K562 (cell line): ENCODE data around the gene TNNI2. TPM values are rescaled to one million over a fixed set of nuclear protein-coding genes. Genes with fewer than 3 reads are reported as not detected.

Experiments used
- ATAC-seq: fragments of 200-7000 bp; cut with Tn5 transposase; 3 replicates; pipeline ENCODE4 v1.9.1; 2020; ENCODE audit warnings: moderate library complexity
- BruUV-seq: library from RNA; stranded (reverse); fragments of 400-500 nt; replicated peaks from 2 replicates; lab custom pipeline; 2021; lab: Mats Ljungman, UMichigan
- CTCF ChIA-PET: fragments of 300-600 bp; formaldehyde crosslinking; extraction: SDS; loops from one replicate; lab custom pipeline; 2021; ENCODE audit warnings: low intra/inter-chr PET ratio; lab: Yijun Ruan, JAX
- POLR2A ChIA-PET: fragments of 300-600, 350-650 bp; sonication (Branson Sonifier 250); formaldehyde crosslinking; extraction: SDS; loops from one replicate; lab custom pipeline; 2021; ENCODE audit warnings: antibody characterized with exemption, inconsistent platforms; lab: Yijun Ruan, JAX
- DNase-seq, 4 experiments: peaks; one replicate each; pipeline versions ENCODE4 v3.0.0 to v3.0.0-alpha.2; 2011 to 2018; ENCODE audit warnings: low spot score in 3 of 4, mixed read lengths in 3 of 4; ENCODE audit errors: extremely low read depth in 1 of 4
- FAIRE-seq: peaks from 2 replicates; lab custom pipeline; 2011; peaks lifted over from hg19 to GRCh38; lab: Jason Lieb, UNC
- H2AFZ ChIP-seq: 2 replicates; pipeline ENCODE4 v1.6.0; 2011; ENCODE audit warnings: low read depth, low read length, control low read depth, inconsistent platforms
- H3K27ac ChIP-seq: fragments of 200-600 bp; 3 replicates; pipeline ENCODE4 v1.8.0; 2011; ENCODE audit warnings: low read depth, mild to moderate bottlenecking, control low read depth, inconsistent platforms, low read length, moderate library complexity, mixed read lengths; ENCODE audit errors: extremely low read depth
- H3K27me3 ChIP-seq, 2 experiments: fragments of 300-600 bp in 1 of 2; 2 replicates in 1 of 2; 3 replicates in 1 of 2; pipeline versions ENCODE4 v1.6.0 to v1.8.0; 2011; ENCODE audit warnings: inconsistent platforms in 2 of 2, low read length in 2 of 2, mild to moderate bottlenecking in 1 of 2, mixed read lengths in 1 of 2, moderate library complexity in 1 of 2; ENCODE audit not compliant: control insufficient read depth in 2 of 2, insufficient read depth in 2 of 2
- H3K36me3 ChIP-seq: fragments of 300-600 bp; 3 replicates; pipeline ENCODE4 v1.8.0; 2011; ENCODE audit warnings: mild to moderate bottlenecking, low read length, inconsistent platforms; ENCODE audit not compliant: control insufficient read depth, insufficient read depth
- H3K4me1 ChIP-seq, 2 experiments: fragments of 200-600 bp in 1 of 2; replicated peaks in 1 of 2; 2 replicates in 1 of 2; 3 replicates in 1 of 2; pipeline versions ENCODE4 v1.5.1 to v1.8.0; 2011; ENCODE audit warnings: inconsistent platforms in 2 of 2, low read length in 2 of 2, mild to moderate bottlenecking in 1 of 2, mixed read lengths in 1 of 2, moderate library complexity in 1 of 2; ENCODE audit not compliant: control insufficient read depth in 2 of 2, insufficient read depth in 2 of 2
- H3K4me2 ChIP-seq: 2 replicates; pipeline ENCODE4 v1.6.1; 2011; ENCODE audit warnings: low read length, control low read depth, inconsistent platforms, mixed read lengths; ENCODE audit not compliant: insufficient read depth
- H3K4me3 ChIP-seq: fragments of 200-600 bp; sonication (generic), shearing (Covaris generic); 2 replicates; pipeline ENCODE4 v1.5.1; 2016; ENCODE audit warnings: control low read depth, inconsistent platforms
- H3K79me2 ChIP-seq: fragments of 200-600 bp; 3 replicates; pipeline ENCODE4 v1.8.0; 2011; ENCODE audit warnings: low read length, inconsistent platforms; ENCODE audit not compliant: control insufficient read depth, insufficient read depth
- H3K9ac ChIP-seq, 2 experiments: 2 replicates each; pipeline versions ENCODE4 v1.6.0 to v1.6.1; 2011; ENCODE audit warnings: low read depth in 2 of 2, low read length in 2 of 2, control low read depth in 1 of 2, inconsistent platforms in 1 of 2, mild to moderate bottlenecking in 1 of 2, mixed read lengths in 1 of 2; ENCODE audit not compliant: insufficient read depth in 1 of 2
- H3K9me1 ChIP-seq: one replicate; pipeline ENCODE4 v1.6.0; 2011; ENCODE audit warnings: inconsistent platforms, mild to moderate bottlenecking, low read length, moderate library complexity; ENCODE audit not compliant: control insufficient read depth, insufficient read depth
- H3K9me3 ChIP-seq: replicated peaks from 2 replicates; pipeline ENCODE4 v1.5.1; 2011; ENCODE audit warnings: low read depth, low read length, inconsistent platforms; ENCODE audit not compliant: control insufficient read depth, insufficient read depth
- H4K20me1 ChIP-seq: replicated peaks from 2 replicates; pipeline ENCODE4 v1.6.1; 2011; ENCODE audit warnings: low read length, inconsistent platforms, mixed read lengths; ENCODE audit not compliant: control insufficient read depth, insufficient read depth
- MAZ ChIP-seq, 2 experiments: fragments of 450-650 bp in 1 of 2; sonication (generic) in 1 of 2; formaldehyde crosslinking; IDR thresholded peaks in 1 of 2; conservative IDR thresholded peaks in 1 of 2; 2 replicates each; pipeline versions ENCODE4 v1.4.0 to v1.5.0; 2020; ENCODE audit warnings: mild to moderate bottlenecking in 1 of 2, missing genetic modification reagents in 1 of 2
- MTA2 ChIP-seq: fragments of 450-650 bp; IDR thresholded peaks from 2 replicates; pipeline ENCODE4 v1.6.1; 2016; ENCODE audit warnings: low read depth
- NCOR1 ChIP-seq: fragments of 450-650 bp; IDR thresholded peaks from 2 replicates; pipeline ENCODE4 v1.6.1; 2016; ENCODE audit warnings: mild to moderate bottlenecking, moderate library complexity
- SIRT6 ChIP-seq: IDR thresholded peaks from one replicate; pipeline ENCODE4 v1.6.1; 2012; ENCODE audit warnings: low read depth, mild to moderate bottlenecking, control low read depth, inconsistent platforms, low read length, moderate library complexity
- TBP ChIP-seq: optimal IDR thresholded peaks from 2 replicates; pipeline ENCODE3; 2011; ENCODE audit warnings: low read depth, low read length, improper control_type of control experiment
- USF2 ChIP-seq: sonication (generic); formaldehyde crosslinking; IDR thresholded peaks from 2 replicates; pipeline ENCODE4 v1.5.0; 2020; ENCODE audit warnings: missing genetic modification reagents
- ZBTB8A ChIP-seq: fragments of 450-650 bp; IDR thresholded peaks from 2 replicates; pipeline ENCODE4 v1.6.1; 2018; ENCODE audit warnings: mild to moderate bottlenecking, moderate library complexity; ENCODE audit not compliant: partially characterized antibody
- whole genome bisulfite sequencing: fragments of 100-300 bp; shearing (Covaris generic); methylation state at CpG from one replicate; pipeline ENCODE4 v1.1.6; 2016; ENCODE audit warnings: low coverage, mixed read lengths; ENCODE audit not compliant: insufficient coverage; ENCODE audit errors: missing lambda C conversion rate; 5-methylcytosine and 5-hydroxymethylcytosine counted together
- in situ Hi-C: fragments of 300-500 bp; cut with MboI; formaldehyde crosslinking; loops from 4 replicates; pipeline ENCODE4 v1.15.0; 2018; ENCODE audit warnings: inconsistent platforms, mixed read lengths
- intact Hi-C: fragments of 100-400 bp; cut with micrococcal nuclease; formaldehyde crosslinking; loops from 2 replicates; pipeline ENCODE4 v1.14.2; 2022
- polyA plus RNA-seq, 8 experiments: library from polyadenylated mRNA; depleted of rRNA in 4 of 8; stranded (reverse) in 5 of 8; unstranded in 3 of 8; fragments of >200 nt; fragmentation: Nextera tagmentation in 2 of 8; fragmentation: Illumina TruSeq in 1 of 8; extraction: Ambion mirVana in 2 of 8; extraction: Trizol in 1 of 8; gene quantifications; 2 replicates each; pipeline versions ENCODE4 v1.2.1 to v1.2.3, GENCODE V29; 2011 to 2014; ENCODE audit warnings: inconsistent platforms in 1 of 8, missing spikeins in 1 of 8
- total RNA-seq, 7 experiments: library from RNA; depleted of rRNA in 6 of 7; stranded (reverse); fragments of >200 nt in 6 of 7; fragmentation: Illumina TruSeq in 2 of 7; extraction: Trizol in 2 of 7; gene quantifications; 2 replicates each; pipeline versions ENCODE4 v1.2.1 to v1.2.3, GENCODE V29; 2011 to 2021; ENCODE audit warnings: low replicate concordance in 1 of 7
- TF ChIP-seq, protein P1 (sequence below): fragments of 450-650 bp; formaldehyde crosslinking; IDR thresholded peaks from 2 replicates; pipeline ENCODE4 v1.4.0; 2020; ENCODE audit warnings: mild to moderate bottlenecking, moderate library complexity
- TF ChIP-seq, protein P2 (sequence below): fragments of 450-650 bp; IDR thresholded peaks from 2 replicates; pipeline ENCODE4 v1.7.0; 2016; ENCODE audit warnings: borderline replicate concordance

TNNI2 gene
- total and polyA plus RNA-seq, 9 of the 15 experiments (the other 6 are each of a cell fraction or from before 2014, with no cell fraction given), result not detected

DNA sequence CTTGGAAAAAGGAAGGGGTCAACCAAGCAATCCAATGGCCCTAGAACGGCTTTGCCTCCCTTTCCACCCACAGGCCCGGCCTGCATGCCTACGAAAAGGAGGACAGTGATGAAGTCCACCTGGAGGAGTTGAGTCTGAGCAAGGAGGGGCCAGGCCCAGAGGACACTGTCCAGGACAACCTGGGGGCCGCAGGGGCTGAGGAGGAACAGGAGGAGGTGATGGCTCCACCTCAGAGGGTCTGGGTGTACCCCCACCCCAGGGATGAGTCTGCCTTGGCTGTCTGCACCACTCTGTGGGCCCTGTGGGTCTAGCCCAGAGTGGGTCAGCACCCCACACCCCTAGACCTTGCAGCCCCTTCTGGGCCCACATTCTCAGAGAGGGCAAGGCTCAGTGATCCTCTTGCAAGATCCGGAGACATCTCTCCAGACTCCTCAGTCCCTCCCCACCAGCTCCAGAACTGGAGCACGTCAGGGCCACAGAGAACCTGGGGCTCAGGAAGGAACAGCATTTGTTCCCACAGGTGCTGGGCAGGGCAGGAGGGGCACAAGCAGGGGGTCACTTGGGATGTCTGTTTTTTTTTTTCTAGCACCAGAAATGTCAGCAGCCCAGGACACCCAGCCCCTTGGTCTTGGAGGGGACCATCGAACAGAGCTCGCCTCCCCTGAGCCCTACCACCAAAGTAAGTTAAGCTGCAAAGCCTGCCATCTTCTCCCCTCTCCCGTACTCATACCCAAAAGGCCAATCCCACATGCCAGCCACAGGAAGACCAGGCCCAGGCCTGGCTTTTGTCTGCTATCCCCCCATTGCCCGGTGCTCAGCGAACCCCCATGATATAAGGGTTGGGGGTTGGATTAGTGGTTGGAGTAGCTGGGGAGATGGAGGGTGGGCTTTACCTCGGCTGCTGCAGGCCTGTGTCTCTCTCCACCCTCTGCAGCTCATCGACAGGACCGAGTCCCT is 44.8 kb downstream of the TNNI2 start:
- intact Hi-C loops, result loop anchor here (2.0 kb wide), 1 partner anchor 47 kb away; no protein-coding TSS in a partner anchor
- DNase-seq (no peak), FAIRE-seq (no peak), ATAC-seq (no peak)
- Histone ChIP-seq H3K4me1 (peaks cover 0 to 27% of the 10 kb centered on the region in 2 experiments; a peak in 1 of 5 replicates), H3K79me2 (no peaks in the 10 kb centered on the region), H3K9me3 (no peaks in the 10 kb centered on the region), H3K4me2 (no peak overlapping the region), H3K27ac (no peak overlapping the region), H3K36me3 (no peaks in the 10 kb centered on the region), H3K4me3 (no peak overlapping the region), H3K9me1 (no peaks in the 10 kb centered on the region), H3K27me3 (peaks cover 3 to 48% of the 10 kb centered on the region in 2 experiments; a peak in 4 of 5 replicates), H3K9ac (no peak overlapping the region; a peak in 1 of 4 replicates), H2AFZ (no peak overlapping the region), H4K20me1 (peaks cover 7% of the 10 kb centered on the region; the same call in 1 of the 2 replicates)
- WGBS, result 0% methylated on average over 14 of the region's 14 CpGs
- BruUV-seq, result no TSS peak
- CTCF ChIA-PET, result interaction anchor here (0.6 to 6.5 kb wide), 2 partner anchors 52 to 117 kb away, joined by 4 to 93 read pairs; partner anchors contain the start of gene H19
- POLR2A ChIA-PET, result interaction anchor here (0.5 to 0.6 kb wide), 2 partner anchors 59 to 224 kb away, joined by 3 read pairs; no protein-coding TSS in a partner anchor
- in situ Hi-C loops, result loop anchor here (5.0 kb wide), 1 partner anchor 34 kb away; the partner anchor contains the start of gene TNNT3
- TF ChIP-seq MAZ (CRISPR knock-in tag; conservative IDR thresholded peaks at IDR 0.05 in 1 of 2, IDR thresholded peaks at IDR 0.05 in 1 of 2), result no peak
- TF ChIP-seq, protein P1, sequence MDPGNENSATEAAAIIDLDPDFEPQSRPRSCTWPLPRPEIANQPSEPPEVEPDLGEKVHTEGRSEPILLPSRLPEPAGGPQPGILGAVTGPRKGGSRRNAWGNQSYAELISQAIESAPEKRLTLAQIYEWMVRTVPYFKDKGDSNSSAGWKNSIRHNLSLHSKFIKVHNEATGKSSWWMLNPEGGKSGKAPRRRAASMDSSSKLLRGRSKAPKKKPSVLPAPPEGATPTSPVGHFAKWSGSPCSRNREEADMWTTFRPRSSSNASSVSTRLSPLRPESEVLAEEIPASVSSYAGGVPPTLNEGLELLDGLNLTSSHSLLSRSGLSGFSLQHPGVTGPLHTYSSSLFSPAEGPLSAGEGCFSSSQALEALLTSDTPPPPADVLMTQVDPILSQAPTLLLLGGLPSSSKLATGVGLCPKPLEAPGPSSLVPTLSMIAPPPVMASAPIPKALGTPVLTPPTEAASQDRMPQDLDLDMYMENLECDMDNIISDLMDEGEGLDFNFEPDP (CRISPR knock-in tag), result no peak
- TF ChIP-seq MTA2, result no peak
- TF ChIP-seq, protein P2, sequence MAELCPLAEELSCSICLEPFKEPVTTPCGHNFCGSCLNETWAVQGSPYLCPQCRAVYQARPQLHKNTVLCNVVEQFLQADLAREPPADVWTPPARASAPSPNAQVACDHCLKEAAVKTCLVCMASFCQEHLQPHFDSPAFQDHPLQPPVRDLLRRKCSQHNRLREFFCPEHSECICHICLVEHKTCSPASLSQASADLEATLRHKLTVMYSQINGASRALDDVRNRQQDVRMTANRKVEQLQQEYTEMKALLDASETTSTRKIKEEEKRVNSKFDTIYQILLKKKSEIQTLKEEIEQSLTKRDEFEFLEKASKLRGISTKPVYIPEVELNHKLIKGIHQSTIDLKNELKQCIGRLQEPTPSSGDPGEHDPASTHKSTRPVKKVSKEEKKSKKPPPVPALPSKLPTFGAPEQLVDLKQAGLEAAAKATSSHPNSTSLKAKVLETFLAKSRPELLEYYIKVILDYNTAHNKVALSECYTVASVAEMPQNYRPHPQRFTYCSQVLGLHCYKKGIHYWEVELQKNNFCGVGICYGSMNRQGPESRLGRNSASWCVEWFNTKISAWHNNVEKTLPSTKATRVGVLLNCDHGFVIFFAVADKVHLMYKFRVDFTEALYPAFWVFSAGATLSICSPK, result no peak
- TF ChIP-seq TBP, result no peak
- TF ChIP-seq SIRT6, result no peak
- TF ChIP-seq NCOR1, result no peak
- no peak for TF ChIP-seq USF2 (CRISPR knock-in tag)
- no peak for TF ChIP-seq ZBTB8A
